K562 (cell line): ENCODE data around the gene REEP2. TPM values are rescaled to one million over a fixed set of nuclear protein-coding genes. Genes with fewer than 3 reads are reported as not detected.

Experiments used
- ATAC-seq: fragments of 200-7000 bp; cut with Tn5 transposase; 3 replicates; pipeline ENCODE4 v1.9.1; 2020; ENCODE audit warnings: moderate library complexity
- BruUV-seq: library from RNA; stranded (reverse); fragments of 400-500 nt; replicated peaks from 2 replicates; lab custom pipeline; 2021; lab: Mats Ljungman, UMichigan
- CTCF ChIA-PET: fragments of 300-600 bp; formaldehyde crosslinking; extraction: SDS; loops from one replicate; lab custom pipeline; 2021; ENCODE audit warnings: low intra/inter-chr PET ratio; lab: Yijun Ruan, JAX
- POLR2A ChIA-PET: fragments of 300-600, 350-650 bp; sonication (Branson Sonifier 250); formaldehyde crosslinking; extraction: SDS; loops from one replicate; lab custom pipeline; 2021; ENCODE audit warnings: antibody characterized with exemption, inconsistent platforms; lab: Yijun Ruan, JAX
- DNase-seq, 4 experiments: peaks; one replicate each; pipeline versions ENCODE4 v3.0.0 to v3.0.0-alpha.2; 2011 to 2018; ENCODE audit warnings: low spot score in 3 of 4, mixed read lengths in 3 of 4; ENCODE audit errors: extremely low read depth in 1 of 4
- FAIRE-seq: peaks from 2 replicates; lab custom pipeline; 2011; peaks lifted over from hg19 to GRCh38; lab: Jason Lieb, UNC
- H2AFZ ChIP-seq: 2 replicates; pipeline ENCODE4 v1.6.0; 2011; ENCODE audit warnings: low read depth, low read length, control low read depth, inconsistent platforms
- H3K27ac ChIP-seq: fragments of 200-600 bp; 3 replicates; pipeline ENCODE4 v1.8.0; 2011; ENCODE audit warnings: low read depth, mild to moderate bottlenecking, control low read depth, inconsistent platforms, low read length, moderate library complexity, mixed read lengths; ENCODE audit errors: extremely low read depth
- H3K27me3 ChIP-seq, 2 experiments: fragments of 300-600 bp in 1 of 2; 2 replicates in 1 of 2; 3 replicates in 1 of 2; pipeline versions ENCODE4 v1.6.0 to v1.8.0; 2011; ENCODE audit warnings: inconsistent platforms in 2 of 2, low read length in 2 of 2, mild to moderate bottlenecking in 1 of 2, mixed read lengths in 1 of 2, moderate library complexity in 1 of 2; ENCODE audit not compliant: control insufficient read depth in 2 of 2, insufficient read depth in 2 of 2
- H3K36me3 ChIP-seq: fragments of 300-600 bp; 3 replicates; pipeline ENCODE4 v1.8.0; 2011; ENCODE audit warnings: mild to moderate bottlenecking, low read length, inconsistent platforms; ENCODE audit not compliant: control insufficient read depth, insufficient read depth
- H3K4me1 ChIP-seq, 2 experiments: fragments of 200-600 bp in 1 of 2; replicated peaks in 1 of 2; 2 replicates in 1 of 2; 3 replicates in 1 of 2; pipeline versions ENCODE4 v1.5.1 to v1.8.0; 2011; ENCODE audit warnings: inconsistent platforms in 2 of 2, low read length in 2 of 2, mild to moderate bottlenecking in 1 of 2, mixed read lengths in 1 of 2, moderate library complexity in 1 of 2; ENCODE audit not compliant: control insufficient read depth in 2 of 2, insufficient read depth in 2 of 2
- H3K4me2 ChIP-seq: 2 replicates; pipeline ENCODE4 v1.6.1; 2011; ENCODE audit warnings: low read length, control low read depth, inconsistent platforms, mixed read lengths; ENCODE audit not compliant: insufficient read depth
- H3K4me3 ChIP-seq: fragments of 200-600 bp; sonication (generic), shearing (Covaris generic); 2 replicates; pipeline ENCODE4 v1.5.1; 2016; ENCODE audit warnings: control low read depth, inconsistent platforms
- H3K79me2 ChIP-seq: fragments of 200-600 bp; 3 replicates; pipeline ENCODE4 v1.8.0; 2011; ENCODE audit warnings: low read length, inconsistent platforms; ENCODE audit not compliant: control insufficient read depth, insufficient read depth
- H3K9ac ChIP-seq, 2 experiments: 2 replicates each; pipeline versions ENCODE4 v1.6.0 to v1.6.1; 2011; ENCODE audit warnings: low read depth in 2 of 2, low read length in 2 of 2, control low read depth in 1 of 2, inconsistent platforms in 1 of 2, mild to moderate bottlenecking in 1 of 2, mixed read lengths in 1 of 2; ENCODE audit not compliant: insufficient read depth in 1 of 2
- H3K9me1 ChIP-seq: one replicate; pipeline ENCODE4 v1.6.0; 2011; ENCODE audit warnings: inconsistent platforms, mild to moderate bottlenecking, low read length, moderate library complexity; ENCODE audit not compliant: control insufficient read depth, insufficient read depth
- H3K9me3 ChIP-seq: replicated peaks from 2 replicates; pipeline ENCODE4 v1.5.1; 2011; ENCODE audit warnings: low read depth, low read length, inconsistent platforms; ENCODE audit not compliant: control insufficient read depth, insufficient read depth
- H4K20me1 ChIP-seq: replicated peaks from 2 replicates; pipeline ENCODE4 v1.6.1; 2011; ENCODE audit warnings: low read length, inconsistent platforms, mixed read lengths; ENCODE audit not compliant: control insufficient read depth, insufficient read depth
- CHD1 ChIP-seq: fragments of 200-600 bp; sonication (generic); IDR thresholded peaks from one replicate; pipeline ENCODE4 v1.6.1; 2012; ENCODE audit warnings: mild to moderate bottlenecking, moderate library complexity, low read length, inconsistent platforms
- DPF2 ChIP-seq: fragments of 450-650 bp; IDR thresholded peaks from 2 replicates; pipeline ENCODE4 v1.6.1; 2016
- EGR1 ChIP-seq: fragments of 450-650 bp; conservative IDR thresholded peaks from 2 replicates; pipeline ENCODE4 v1.6.1; 2017; ENCODE audit warnings: mild to moderate bottlenecking
- JUN ChIP-seq, 2 experiments: sonication (generic) in 1 of 2; formaldehyde crosslinking in 1 of 2; IDR thresholded peaks; 2 replicates each; pipeline versions ENCODE4 v1.6.1 to v1.8.0; 2012 to 2022; ENCODE audit warnings: borderline replicate concordance in 2 of 2, mild to moderate bottlenecking in 2 of 2, improper control_type of control experiment in 1 of 2, low read depth in 1 of 2, low read length in 1 of 2, missing genetic modification reagents in 1 of 2
- KDM4B ChIP-seq, 2 experiments: fragments of 450-650 bp in 1 of 2; sonication (generic) in 1 of 2; IDR thresholded peaks; 2 replicates each; pipeline ENCODE4 v1.6.1; 2016 to 2017; ENCODE audit warnings: borderline replicate concordance in 2 of 2, antibody characterized with exemption in 1 of 2, low read depth in 1 of 2, mild to moderate bottlenecking in 1 of 2
- MYC ChIP-seq, 2 experiments: fragments of 250-450 bp in 1 of 2; sonication (Bioruptor Pico) in 1 of 2; IDR thresholded peaks; 2 replicates each; pipeline versions ENCODE4 v1.5.1 to v1.6.1; 2012 to 2021; ENCODE audit warnings: low read depth in 2 of 2, borderline replicate concordance in 1 of 2, improper control_type of control experiment in 1 of 2, low read length in 1 of 2, mild to moderate bottlenecking in 1 of 2, moderate library complexity in 1 of 2
- SMARCA4 ChIP-seq: fragments of 450-650 bp; IDR thresholded peaks from 2 replicates; pipeline ENCODE4 v1.6.1; 2016
- ZBTB8A ChIP-seq: fragments of 450-650 bp; IDR thresholded peaks from 2 replicates; pipeline ENCODE4 v1.6.1; 2018; ENCODE audit warnings: mild to moderate bottlenecking, moderate library complexity; ENCODE audit not compliant: partially characterized antibody
- ZFP36 ChIP-seq: fragments of 150-350 bp; IDR thresholded peaks from 2 replicates; pipeline ENCODE4 v1.6.1; 2018; ENCODE audit warnings: low read length, low read depth; ENCODE audit not compliant: partially characterized antibody
- ZNF146 ChIP-seq: IDR thresholded peaks from one replicate; pipeline ENCODE4 v1.6.1; 2018; ENCODE audit warnings: missing compliant biosample characterization; ENCODE audit not compliant: unreplicated experiment
- ZNF175 ChIP-seq: fragments of 200-800 bp; sonication (Bioruptor generic); IDR thresholded peaks from 2 replicates; pipeline ENCODE4 v1.6.1; 2016; ENCODE audit warnings: low read depth, mild to moderate bottlenecking, missing genetic modification characterization, missing compliant biosample characterization
- WGBS: fragments of 100-300 bp; shearing (Covaris generic); methylation state at CpG from one replicate; pipeline ENCODE4 v1.1.6; 2016; ENCODE audit warnings: low coverage, mixed read lengths; ENCODE audit not compliant: insufficient coverage; ENCODE audit errors: missing lambda C conversion rate; 5-methylcytosine and 5-hydroxymethylcytosine counted together
- in situ Hi-C: fragments of 300-500 bp; cut with MboI; formaldehyde crosslinking; loops from 4 replicates; pipeline ENCODE4 v1.15.0; 2018; ENCODE audit warnings: inconsistent platforms, mixed read lengths
- intact Hi-C: fragments of 100-400 bp; cut with micrococcal nuclease; formaldehyde crosslinking; loops from 2 replicates; pipeline ENCODE4 v1.14.2; 2022
- polyA plus RNA-seq, 8 experiments: library from polyadenylated mRNA; depleted of rRNA in 4 of 8; stranded (reverse) in 5 of 8; unstranded in 3 of 8; fragments of >200 nt; fragmentation: Nextera tagmentation in 2 of 8; fragmentation: Illumina TruSeq in 1 of 8; extraction: Ambion mirVana in 2 of 8; extraction: Trizol in 1 of 8; gene quantifications; 2 replicates each; pipeline versions ENCODE4 v1.2.1 to v1.2.3, GENCODE V29; 2011 to 2014; ENCODE audit warnings: inconsistent platforms in 1 of 8, missing spikeins in 1 of 8
- total RNA-seq, 7 experiments: library from RNA; depleted of rRNA in 6 of 7; stranded (reverse); fragments of >200 nt in 6 of 7; fragmentation: Illumina TruSeq in 2 of 7; extraction: Trizol in 2 of 7; gene quantifications; 2 replicates each; pipeline versions ENCODE4 v1.2.1 to v1.2.3, GENCODE V29; 2011 to 2021; ENCODE audit warnings: low replicate concordance in 1 of 7
- TF ChIP-seq, protein P1 (sequence below): fragments of 450-650 bp; IDR thresholded peaks from 2 replicates; pipeline ENCODE4 v1.6.1; 2016; ENCODE audit warnings: antibody characterized with exemption
- TF ChIP-seq, protein P2 (sequence below), 2 experiments: fragments of 450-650 bp in 1 of 2; IDR thresholded peaks; 2 replicates each; pipeline ENCODE4 v1.6.1; 2011 to 2017; ENCODE audit warnings: low read depth in 2 of 2, antibody characterized with exemption in 1 of 2, borderline replicate concordance in 1 of 2, low read length in 1 of 2, mild to moderate bottlenecking in 1 of 2, mixed read lengths in 1 of 2; ENCODE audit not compliant: control insufficient read depth in 1 of 2

REEP2 gene
- total and polyA plus RNA-seq, 9 of the 15 experiments (the other 6 are each of a cell fraction or from before 2014, with no cell fraction given), result 0.03 to 1.1 (median 0.12) TPM; not detected in 1

DNA sequence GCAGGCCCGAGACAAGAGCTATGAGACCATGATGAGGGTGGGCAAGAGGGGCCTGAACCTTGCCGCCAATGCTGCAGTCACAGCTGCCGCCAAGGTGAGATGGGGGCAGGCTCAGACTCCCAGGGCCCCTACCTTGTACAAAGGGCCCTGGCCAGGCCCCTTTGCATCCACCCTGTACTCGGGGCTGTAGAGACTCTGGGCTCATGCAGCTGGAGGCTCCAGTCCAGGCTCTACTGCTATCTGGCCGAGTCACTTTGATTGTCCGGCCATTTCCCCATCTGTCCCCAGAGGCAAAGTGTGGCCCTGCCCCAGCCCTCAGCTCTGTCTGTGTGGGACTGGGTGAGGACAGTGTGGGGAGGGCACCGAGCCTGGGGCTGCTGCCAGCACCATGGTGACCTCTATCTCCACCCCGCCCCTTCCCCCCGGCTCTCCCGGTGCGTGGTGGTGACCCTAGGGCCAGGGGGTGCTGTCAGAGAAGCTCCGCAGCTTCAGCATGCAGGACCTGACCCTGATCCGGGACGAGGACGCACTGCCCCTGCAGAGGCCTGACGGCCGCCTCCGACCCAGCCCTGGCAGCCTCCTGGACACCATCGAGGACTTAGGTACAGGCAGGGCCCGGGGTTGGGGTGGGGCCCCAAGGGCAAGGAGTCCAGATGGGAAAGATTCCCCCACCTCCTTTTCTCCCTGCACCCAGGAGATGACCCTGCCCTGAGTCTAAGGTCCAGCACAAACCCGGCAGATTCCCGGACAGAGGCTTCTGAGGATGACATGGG is 6.1 kb downstream of the REEP2 start (continued):
- TF ChIP-seq ZNF175 (CRISPR knock-in tag) (no peak), CHD1 (no peak), SMARCA4 (no peak)
- TF ChIP-seq, protein P1, sequence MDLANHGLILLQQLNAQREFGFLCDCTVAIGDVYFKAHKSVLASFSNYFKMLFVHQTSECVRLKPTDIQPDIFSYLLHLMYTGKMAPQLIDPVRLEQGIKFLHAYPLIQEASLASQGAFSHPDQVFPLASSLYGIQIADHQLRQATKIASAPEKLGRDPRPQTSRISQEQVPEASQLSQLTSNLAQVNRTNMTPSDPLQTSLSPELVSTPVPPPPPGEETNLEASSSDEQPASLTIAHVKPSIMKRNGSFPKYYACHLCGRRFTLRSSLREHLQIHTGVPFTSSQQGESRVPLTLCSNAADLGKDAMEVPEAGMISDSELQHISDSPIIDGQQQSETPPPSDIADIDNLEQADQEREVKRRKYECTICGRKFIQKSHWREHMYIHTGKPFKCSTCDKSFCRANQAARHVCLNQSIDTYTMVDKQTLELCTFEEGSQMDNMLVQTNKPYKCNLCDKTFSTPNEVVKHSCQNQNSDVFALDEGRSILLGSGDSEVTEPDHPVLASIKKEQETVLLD, result no peak

DNA sequence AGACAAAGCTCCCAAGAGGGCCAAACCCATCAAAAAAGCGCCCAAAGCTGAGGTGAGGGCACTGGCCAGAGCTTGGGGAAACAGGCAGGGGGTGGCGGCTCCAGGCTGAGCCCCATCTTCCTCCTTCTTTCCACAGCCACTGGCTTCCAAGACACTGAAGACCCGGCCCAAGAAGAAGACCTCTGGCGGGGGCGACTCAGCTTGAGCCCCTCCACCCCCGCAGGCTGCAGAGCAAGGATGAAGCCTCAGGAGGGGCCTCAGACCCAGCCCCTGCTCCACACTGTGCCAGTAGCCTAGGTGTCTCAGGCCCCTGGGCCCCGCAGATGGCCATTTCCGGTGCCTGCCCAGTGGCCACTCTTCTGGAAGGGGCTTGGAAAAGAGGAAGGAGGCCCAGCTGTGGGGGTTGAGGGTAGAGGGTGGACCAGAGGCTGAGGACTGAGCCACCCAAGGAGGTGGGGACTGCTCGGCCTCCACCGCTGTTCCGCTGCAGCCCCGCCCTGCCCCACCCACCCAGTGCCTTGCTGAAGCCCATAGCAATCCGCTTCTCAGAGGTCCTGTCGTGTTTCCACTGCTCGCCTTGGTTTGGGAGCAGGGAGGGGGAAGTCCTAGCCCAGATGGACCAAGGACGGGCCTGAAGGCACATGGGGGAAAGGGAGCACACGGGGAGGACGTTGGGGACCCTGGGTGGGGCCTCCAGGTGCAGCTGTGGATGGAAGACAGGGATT is 6.9 kb downstream of the REEP2 start:
- H2AFZ ChIP-seq, result peak overlapping the region; percentile 64; the same call in 1 of the 2 replicates
- H3K27ac ChIP-seq, result no peak overlapping the region
- 32% methylated on average over 13 of the region's 18 CpGs for WGBS
- CTCF ChIA-PET, result no interaction called here
- no peaks in the 10 kb centered on the region for H3K36me3 ChIP-seq
- H3K4me2 ChIP-seq, result no peak overlapping the region
- no peaks in the 10 kb centered on the region for H3K27me3 ChIP-seq
- no peaks in the 10 kb centered on the region for H3K9me1 ChIP-seq
- intact Hi-C loops, result no loop called here
- in situ Hi-C loops, result no loop called here
- DNase-seq (peak; percentile 60 to 76 (median 68)), ATAC-seq (peak; percentile 62), FAIRE-seq (no peak)
- POLR2A ChIA-PET, result interaction anchor here (0.5 to 0.6 kb wide), 2 partner anchors 39 to 86 kb away, joined by 3 read pairs; no protein-coding TSS in a partner anchor
- no peaks in the 10 kb centered on the region for H3K9me3 ChIP-seq
- H3K9ac ChIP-seq, result peak overlapping the region in 1 of 2 experiments; percentile 78; a peak in 1 of 4 replicates
- no peak overlapping the region for H3K4me3 ChIP-seq
- no TSS peak for BruUV-seq
- H4K20me1 ChIP-seq, result no peaks in the 10 kb centered on the region
- H3K4me1 ChIP-seq, result peaks cover 9 to 38% of the 10 kb centered on the region in 2 experiments; a peak in 4 of 5 replicates
- no peaks in the 10 kb centered on the region for H3K79me2 ChIP-seq
- peak; percentile 23; the same call in 1 of the 2 replicates for TF ChIP-seq EGR1
- TF ChIP-seq MYC (IDR thresholded peaks at IDR 0.05; ENCODE audit: low read depth, low read length), result no peak
- no peak for TF ChIP-seq MYC (CRISPR knock-in tag; IDR thresholded peaks at IDR 0.05; ENCODE audit: borderline replicate concordance, low read depth)
- TF ChIP-seq ZFP36, result no peak
- no peak for TF ChIP-seq DPF2
- TF ChIP-seq JUN (IDR thresholded peaks at IDR 0.05; ENCODE audit: borderline replicate concordance, low read depth, low read length), result no peak
- no peak for TF ChIP-seq JUN (CRISPR knock-in tag; IDR thresholded peaks at IDR 0.05; ENCODE audit: borderline replicate concordance)
- TF ChIP-seq KDM4B (IDR thresholded peaks at IDR 0.05; ENCODE audit: borderline replicate concordance in 2 of 2, low read depth in 1 of 2), result no peak
- TF ChIP-seq, protein P2, sequence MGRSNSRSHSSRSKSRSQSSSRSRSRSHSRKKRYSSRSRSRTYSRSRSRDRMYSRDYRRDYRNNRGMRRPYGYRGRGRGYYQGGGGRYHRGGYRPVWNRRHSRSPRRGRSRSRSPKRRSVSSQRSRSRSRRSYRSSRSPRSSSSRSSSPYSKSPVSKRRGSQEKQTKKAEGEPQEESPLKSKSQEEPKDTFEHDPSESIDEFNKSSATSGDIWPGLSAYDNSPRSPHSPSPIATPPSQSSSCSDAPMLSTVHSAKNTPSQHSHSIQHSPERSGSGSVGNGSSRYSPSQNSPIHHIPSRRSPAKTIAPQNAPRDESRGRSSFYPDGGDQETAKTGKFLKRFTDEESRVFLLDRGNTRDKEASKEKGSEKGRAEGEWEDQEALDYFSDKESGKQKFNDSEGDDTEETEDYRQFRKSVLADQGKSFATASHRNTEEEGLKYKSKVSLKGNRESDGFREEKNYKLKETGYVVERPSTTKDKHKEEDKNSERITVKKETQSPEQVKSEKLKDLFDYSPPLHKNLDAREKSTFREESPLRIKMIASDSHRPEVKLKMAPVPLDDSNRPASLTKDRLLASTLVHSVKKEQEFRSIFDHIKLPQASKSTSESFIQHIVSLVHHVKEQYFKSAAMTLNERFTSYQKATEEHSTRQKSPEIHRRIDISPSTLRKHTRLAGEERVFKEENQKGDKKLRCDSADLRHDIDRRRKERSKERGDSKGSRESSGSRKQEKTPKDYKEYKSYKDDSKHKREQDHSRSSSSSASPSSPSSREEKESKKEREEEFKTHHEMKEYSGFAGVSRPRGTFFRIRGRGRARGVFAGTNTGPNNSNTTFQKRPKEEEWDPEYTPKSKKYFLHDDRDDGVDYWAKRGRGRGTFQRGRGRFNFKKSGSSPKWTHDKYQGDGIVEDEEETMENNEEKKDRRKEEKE (IDR thresholded peaks at IDR 0.05; ENCODE audit: borderline replicate concordance in 1 of 2, control insufficient read depth in 1 of 2, low read depth in 2 of 2, low read length in 1 of 2), result no peak
- TF ChIP-seq ZNF146, result no peak
- no peak for TF ChIP-seq ZBTB8A
